HG03558 (cell line): ENCODE data around the gene NUP214.
A peak's percentile ranks its signal among the peaks of the same experiment; 100 is the strongest.

Experiments
- ATAC-seq: cut with Tn5 transposase; IDR thresholded peaks from one replicate; pipeline ENCODE4 v1.9.1; 2021; ENCODE audit warnings: moderate number of reproducible peaks; ENCODE audit not compliant: unreplicated experiment; ENCODE audit errors: extremely low read depth

The NUP214 gene

DNA sequence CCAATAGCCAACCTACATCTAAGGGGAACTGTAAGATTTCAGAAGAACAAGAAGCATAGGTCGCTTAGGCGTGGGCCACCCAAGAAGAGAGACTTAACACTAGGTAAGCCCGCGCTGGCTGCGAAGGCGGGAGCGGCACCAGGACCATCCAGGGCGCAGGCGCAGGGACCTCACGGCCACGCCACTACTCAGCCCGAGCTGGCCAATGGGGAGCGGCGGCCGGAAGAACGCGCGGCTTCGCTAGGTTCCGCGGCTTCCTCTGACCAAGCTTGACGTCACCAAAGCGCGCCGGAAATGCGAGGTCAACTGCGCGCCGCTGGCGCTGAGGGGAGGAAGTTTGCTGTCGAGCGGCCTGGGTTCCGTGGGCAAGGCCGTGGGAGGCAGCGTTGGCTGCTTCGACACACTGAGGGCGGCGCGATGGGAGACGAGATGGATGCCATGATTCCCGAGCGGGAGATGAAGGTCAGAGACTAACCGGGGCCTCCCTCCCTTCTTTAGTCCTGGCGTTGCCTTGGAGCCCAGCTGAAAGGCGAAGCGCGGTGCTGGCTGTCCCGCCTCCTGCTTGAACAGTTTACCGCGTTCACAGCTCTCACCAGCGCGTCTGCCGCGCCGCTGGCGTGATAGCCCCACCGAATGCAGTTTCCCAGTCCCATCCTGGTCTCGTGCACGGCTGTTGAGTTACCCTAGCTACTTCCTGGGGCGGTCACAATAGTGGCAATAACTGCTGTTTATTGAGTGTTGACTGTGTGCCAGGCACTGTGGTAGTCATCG is at the start of gene NUP214:
Gene NUP214 (plus strand): TSS at position 299 of the 771 bp plus-strand sequence. CDS start 119 bp downstream, at position 418.
- peak; percentile 82 for ATAC-seq

DNA sequence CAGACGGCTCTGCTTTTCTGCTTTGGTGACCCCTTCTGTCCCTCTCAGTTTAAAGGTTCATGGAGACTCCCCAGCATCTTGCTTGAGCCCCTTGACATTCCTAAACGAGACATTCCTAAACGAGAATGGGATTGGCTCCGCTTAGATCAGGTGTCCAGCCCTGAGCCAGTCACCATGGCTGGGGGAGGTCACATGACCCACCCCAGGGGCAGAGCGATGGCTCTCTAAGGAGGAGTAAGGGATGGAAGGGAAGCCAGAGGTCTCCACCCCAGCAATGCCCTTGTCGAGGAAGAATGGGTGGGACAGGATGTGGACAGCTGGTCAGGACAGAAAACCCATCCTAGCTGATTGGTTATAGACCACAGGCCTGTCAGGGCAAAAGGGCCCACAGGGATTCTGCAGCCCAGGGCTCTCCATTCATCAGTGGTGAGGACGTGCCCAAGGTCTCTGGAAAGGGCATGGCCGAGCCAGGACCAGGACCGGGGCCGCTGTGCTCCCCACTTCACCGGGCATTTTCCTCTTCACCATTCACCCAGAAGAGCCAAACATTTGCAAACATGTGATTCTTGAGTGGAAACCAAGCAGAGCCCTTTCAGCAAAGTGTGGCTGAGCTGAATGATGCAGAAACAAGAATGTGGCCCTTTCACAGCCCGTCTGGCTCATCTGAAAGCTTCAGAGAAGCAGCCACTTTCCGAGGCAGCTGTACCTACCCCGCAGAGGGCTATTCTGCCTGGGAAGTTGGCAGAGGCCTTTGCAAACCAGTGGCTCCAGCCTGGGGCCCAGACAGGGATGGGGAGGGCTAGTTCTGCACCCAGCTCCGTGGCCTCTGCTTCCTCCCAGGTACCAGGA is 48.8 kb upstream of the NUP214 start:
- no peak for ATAC-seq

GRCh38 chr9:131078427-131079366 is 46.7 kb upstream of the NUP214 start:
- no peak for ATAC-seq

- no peak for ATAC-seq
These were observed 44.8 kb upstream of the NUP214 start for GRCh38 chr9:131080589-131080988.

DNA sequence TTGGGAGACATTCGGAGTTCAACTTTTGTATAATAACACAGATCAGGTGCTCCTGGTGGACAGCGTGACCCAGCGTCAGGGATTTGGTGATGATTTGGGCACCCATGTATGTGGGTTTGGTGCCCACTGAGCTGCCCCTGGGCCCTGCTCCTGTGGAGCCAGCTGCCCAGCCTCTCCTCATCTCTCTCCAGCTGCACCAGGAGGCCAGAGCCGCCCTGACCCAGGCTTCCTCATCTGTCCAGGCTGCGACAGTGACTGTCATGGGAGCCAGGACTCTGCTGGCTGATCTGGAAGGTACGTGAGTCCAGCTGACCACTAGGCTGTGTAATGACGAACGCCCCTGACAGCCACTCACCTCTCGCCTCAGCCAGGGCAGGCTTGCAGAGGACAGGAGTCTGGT is 43.5 kb upstream of the NUP214 start:
- no peak for ATAC-seq

DNA sequence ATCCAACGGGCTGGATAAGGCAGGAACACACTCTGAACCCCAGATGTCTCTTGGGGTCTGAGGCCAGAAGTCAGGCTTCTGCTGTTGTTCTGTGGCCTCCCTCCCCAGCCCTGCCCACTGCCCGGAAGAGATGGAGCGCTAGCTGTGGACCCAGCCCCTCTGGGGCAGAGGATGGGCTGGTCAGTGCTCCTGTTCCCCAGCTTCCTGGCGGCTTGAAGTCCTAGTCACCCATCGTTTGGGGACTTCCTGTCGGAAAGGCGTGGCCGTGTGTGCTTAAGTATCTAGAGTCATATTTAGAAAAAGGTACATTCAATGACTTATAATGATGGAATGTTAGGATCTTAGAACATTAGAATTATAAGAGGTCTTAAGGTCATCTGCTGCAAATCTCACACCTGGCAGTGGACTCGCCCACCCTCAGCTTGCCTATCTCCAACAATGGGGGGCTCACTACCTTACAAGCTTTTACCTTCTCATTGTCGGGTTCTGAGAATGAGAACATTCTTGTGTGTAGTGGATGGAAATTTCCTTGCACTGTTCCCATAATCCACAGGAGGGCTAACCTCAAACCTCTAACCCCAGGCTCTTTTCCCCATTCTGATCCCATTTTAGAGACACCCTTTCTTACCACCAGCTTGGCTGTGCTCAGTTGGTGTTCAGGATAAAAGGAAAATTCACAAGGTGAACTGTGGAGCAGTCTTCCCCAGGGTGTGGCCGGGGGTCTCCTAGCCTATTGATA is 42.4 kb upstream of the NUP214 start:
- no peak for ATAC-seq

- ATAC-seq = no peak
These were observed 40.6 kb upstream of the NUP214 start for GRCh38 chr9:131084661-131085369.

- ATAC-seq = no peak
These were observed 39.8 kb upstream of the NUP214 start for GRCh38 chr9:131085370-131086122.

- no peak for ATAC-seq
These were observed 38.0 kb upstream of the NUP214 start for GRCh38 chr9:131087354-131087893.

GRCh38 chr9:131090025-131090787 is 35.2 kb upstream of the NUP214 start:
- no peak for ATAC-seq

- ATAC-seq = no peak
These were observed 33.9 kb upstream of the NUP214 start for GRCh38 chr9:131091352-131091992.

DNA sequence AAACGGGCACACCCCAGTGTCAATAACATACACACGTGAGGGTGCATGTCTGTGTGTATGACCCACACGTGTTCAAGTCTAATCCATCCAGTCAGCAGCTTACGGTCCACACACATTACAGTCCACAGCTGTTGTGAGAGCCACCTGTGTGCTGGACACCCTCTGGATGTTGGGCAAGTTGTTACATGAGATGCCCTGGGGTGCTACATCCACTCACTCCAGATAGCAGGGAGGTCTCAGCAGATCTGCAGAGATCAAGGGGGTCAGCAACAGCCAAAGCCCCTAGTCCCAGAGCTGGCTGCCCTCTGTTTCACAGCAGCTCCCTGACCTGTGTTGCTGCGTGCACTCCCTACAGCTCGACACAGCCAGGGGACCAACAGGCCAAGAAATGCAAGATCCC is 33.4 kb upstream of the NUP214 start:
- no peak for ATAC-seq

DNA sequence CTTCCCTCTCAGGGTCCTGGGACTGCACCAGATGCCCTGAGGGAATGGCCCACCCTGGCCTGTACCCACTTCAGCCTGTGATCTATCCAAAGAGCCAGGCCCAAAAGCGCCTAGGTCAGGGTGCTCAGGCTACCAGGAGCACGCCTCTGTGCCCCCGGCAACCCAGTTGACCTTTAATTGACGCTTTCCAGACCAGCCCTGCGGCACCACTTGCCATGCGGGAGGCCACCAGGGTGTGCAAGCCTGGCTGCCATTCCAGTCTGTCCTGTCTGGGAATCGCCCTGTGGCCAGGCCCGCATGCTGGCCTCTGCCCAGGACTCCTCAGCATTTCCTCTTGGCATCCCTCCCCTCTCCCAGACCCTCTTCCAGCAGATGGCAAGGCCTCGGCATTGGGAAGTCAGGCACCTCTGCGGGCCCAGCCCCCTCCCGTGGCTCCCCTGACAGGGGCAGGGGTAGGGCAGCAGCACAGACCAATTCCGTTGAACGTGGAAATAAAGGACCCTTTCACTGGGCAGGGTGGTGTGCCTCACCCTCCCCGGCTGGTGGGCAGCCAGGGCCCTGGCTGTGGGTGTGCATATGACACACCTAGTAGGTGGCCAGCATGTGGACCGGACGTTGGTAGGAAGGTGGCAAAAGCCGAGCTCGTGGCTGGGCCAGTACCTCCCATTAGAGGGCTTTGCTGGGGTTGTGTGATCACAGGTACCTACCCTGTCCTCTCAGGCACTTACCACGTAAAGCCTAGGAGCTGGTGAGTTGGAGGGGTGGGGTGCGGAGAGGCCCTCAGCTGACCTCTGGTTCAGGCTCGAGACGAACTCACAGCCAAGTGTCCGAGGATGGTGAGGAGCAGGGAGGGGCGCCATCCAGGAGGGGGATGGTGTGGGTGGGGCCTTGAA is 32.6 kb upstream of the NUP214 start:
- no peak for ATAC-seq

DNA sequence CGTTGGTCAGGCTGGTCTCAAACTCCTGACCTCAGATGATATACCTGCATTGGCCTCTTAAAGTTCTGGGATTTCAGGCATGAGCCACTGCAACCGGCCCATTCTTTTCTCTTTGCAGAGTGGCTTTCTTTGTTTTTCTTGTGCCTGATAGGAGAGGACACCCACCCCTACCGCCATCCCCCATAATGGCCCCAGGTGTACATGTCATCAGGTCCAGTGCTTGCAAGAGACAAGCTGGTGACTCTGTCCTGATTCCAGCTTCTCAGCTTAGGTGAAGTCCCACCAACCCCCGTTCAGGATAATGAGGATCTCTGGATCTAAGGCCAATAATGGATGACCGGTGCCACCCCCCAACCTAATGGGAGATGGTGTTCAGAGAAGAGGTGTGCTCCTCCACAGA is 31.4 kb upstream of the NUP214 start:
- no peak for ATAC-seq

GRCh38 chr9:131094622-131095021 is 30.8 kb upstream of the NUP214 start:
- ATAC-seq = no peak

DNA sequence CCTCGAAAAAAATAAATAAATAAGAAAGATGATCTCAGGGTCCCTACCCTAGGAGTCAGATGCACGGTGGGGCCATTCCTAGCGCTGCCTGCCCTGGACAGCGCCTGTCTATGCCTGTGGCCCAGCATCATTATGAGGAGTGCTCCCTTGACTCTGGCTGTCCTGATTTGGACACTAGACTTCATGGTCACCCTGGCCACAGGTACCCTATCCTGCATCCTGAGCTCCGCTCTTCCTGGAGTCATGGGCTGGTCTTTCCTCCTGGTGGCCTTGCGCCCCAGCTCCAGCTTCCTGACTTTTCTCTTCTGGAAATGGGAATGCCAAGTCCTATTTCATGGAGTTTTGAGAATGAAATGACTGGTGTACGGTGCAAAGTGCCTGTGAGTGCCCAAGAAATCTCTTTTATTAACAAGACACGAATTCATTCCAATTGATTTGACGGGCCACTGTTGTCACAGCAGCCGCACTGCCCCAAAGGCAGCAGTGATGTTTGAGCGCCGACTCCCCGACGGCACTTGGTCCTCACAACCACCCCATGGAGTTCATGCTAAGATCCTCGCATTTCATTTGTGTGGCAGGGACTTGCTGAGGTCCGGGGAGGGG is 29.6 kb upstream of the NUP214 start:
- ATAC-seq = no peak
